Activated CD8-positive, alpha-beta T cell treated with anti-CD3 and anti-CD28 coated beads for 36 hours (primary cell): Measurements from ENCODE around the gene CHST15. TPM values are rescaled to one million over a fixed set of nuclear protein-coding genes. Genes with fewer than 3 reads are reported as not detected.

Experiments
- ATAC-seq: fragments of 200-7000 bp; cut with Tn5 transposase; one replicate; pipeline ENCODE4 v1.10.0; 2021; ENCODE audit warnings: mild to moderate bottlenecking, moderate library complexity
- CTCF ChIA-PET: fragments of 350-600 bp; sonication (Branson Sonifier 250); formaldehyde crosslinking; loops from one replicate; lab custom pipeline; 2021; ENCODE audit warnings: antibody characterized with exemption; lab: Charles Lee
- POLR2A ChIA-PET: fragments of 350-600 bp; sonication (Branson Sonifier 250); formaldehyde crosslinking; loops from one replicate; lab custom pipeline; 2021; ENCODE audit warnings: antibody characterized with exemption; lab: Charles Lee
- DNase-seq: peaks from one replicate; pipeline ENCODE4 v3.0.0-alpha.2; 2020
- H3K27ac Mint-ChIP-seq: one replicate; pipeline ENCODE4 v1.8.0; 2021; ENCODE audit warnings: mild to moderate bottlenecking, mixed read lengths
- H3K27me3 Mint-ChIP-seq: one replicate; pipeline ENCODE4 v1.8.0; 2021; ENCODE audit warnings: mixed read lengths
- H3K36me3 Mint-ChIP-seq: one replicate; pipeline ENCODE4 v1.8.0; 2021; ENCODE audit warnings: low read depth, mixed read lengths
- H3K4me1 Mint-ChIP-seq: one replicate; pipeline ENCODE4 v1.8.0; 2021; ENCODE audit warnings: low read depth, mixed read lengths
- H3K4me3 Mint-ChIP-seq: one replicate; pipeline ENCODE4 v1.8.0; 2021; ENCODE audit warnings: mild to moderate bottlenecking, moderate library complexity, mixed read lengths
- H3K9me3 Mint-ChIP-seq: one replicate; pipeline ENCODE4 v1.8.0; 2021; ENCODE audit warnings: mixed read lengths
- intact Hi-C: fragments of 100-400 bp; cut with micrococcal nuclease; formaldehyde crosslinking; loops from one replicate; pipeline ENCODE4 v1.10.0; 2022
- total RNA-seq, 2 experiments: library from RNA; stranded (reverse); gene quantifications; one replicate each; pipeline ENCODE4 v1.2.3, GENCODE V29; 2021
- TF ChIP-seq, protein P1 (sequence below): fragments of 200-600 bp; IDR thresholded peaks from one replicate; pipeline ENCODE4 v1.8.0; 2022; ENCODE audit warnings: antibody characterized with exemption, mild to moderate bottlenecking

The CHST15 gene
- total RNA-seq, 2 experiments from 2014 or later, result 0.36 to 0.81 TPM

DNA sequence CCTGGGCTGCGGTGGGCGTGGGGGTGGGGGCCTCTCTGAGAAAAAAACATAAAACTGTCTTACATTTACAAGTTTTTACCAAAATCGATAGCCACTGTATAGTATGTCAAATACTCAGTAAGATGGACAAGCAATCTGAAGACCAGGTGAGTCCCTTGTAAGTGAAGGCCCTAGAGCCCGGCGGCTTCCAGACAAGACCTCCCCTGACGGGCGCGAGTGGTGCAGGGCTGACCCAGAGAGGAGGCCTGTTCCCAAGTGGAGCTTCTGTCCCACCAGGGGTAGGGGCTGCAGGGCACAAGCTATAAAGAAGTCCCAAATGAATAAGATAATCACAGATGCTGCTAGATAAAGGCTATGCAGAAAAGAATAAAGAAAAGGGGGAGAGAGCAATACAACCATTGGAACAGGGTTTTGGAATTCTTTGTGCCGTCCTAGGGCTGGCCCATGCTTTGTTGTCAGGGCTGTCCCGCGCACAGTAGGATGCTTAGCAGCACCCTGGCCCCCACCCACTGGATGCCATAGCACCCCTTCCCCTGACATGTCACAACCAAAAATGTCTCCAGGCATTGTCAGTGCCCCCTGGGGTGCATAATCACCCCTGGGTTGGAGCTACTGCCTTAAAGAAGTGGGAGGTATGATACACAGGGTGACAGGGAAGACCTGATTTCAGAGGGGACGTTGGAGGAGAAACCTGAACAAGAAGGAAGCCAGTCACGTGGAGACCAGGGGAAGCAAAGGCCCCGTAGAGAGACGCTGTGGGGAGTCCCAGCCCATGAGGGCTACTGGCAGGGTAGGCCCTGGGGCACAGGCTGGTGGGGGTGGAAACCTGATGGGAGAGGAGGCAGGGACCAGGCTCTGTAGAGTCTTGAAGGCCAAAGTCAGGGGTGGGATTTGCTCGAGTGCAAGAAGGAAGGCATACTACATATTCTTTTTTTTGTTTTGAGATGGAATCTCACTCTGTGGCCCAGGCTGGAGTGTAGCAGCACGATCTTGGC lies 43.1 kb downstream of the CHST15 start:
- CTCF ChIA-PET, result no interaction called here
- intact Hi-C loops, result no loop called here

DNA sequence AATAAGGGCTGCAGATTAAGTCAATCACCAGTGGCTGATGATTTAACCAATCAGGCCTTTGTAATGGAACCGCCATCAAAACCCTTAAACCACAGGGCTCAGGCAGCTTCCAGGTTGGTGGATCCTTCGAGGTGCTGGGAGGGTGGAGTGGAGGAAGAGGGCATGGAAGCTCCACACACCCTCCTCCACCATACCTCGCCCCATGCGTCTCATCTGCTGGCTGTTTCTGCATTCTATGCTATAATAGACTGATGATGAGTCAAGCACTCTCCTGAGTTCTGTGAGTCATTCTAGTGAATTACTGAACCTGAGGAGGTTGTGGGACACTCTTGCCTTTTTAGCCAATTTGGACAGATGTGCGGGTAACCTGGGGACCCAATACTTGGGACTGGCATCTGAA lies 43.9 kb downstream of the CHST15 start:
- ChIA-PET POLR2A (no interaction called here), CTCF (no interaction called here)
- no peak overlapping the region for H3K4me3 Mint-ChIP-seq
- DNase-seq (no peak), ATAC-seq (no peak)
- no peaks in the 10 kb centered on the region for H3K4me1 Mint-ChIP-seq
- intact Hi-C loops, result no loop called here
- H3K27me3 Mint-ChIP-seq, result no peaks in the 10 kb centered on the region
- H3K27ac Mint-ChIP-seq, result no peak overlapping the region
- peaks cover 6% of the 10 kb centered on the region for H3K9me3 Mint-ChIP-seq
- TF ChIP-seq, protein P1, sequence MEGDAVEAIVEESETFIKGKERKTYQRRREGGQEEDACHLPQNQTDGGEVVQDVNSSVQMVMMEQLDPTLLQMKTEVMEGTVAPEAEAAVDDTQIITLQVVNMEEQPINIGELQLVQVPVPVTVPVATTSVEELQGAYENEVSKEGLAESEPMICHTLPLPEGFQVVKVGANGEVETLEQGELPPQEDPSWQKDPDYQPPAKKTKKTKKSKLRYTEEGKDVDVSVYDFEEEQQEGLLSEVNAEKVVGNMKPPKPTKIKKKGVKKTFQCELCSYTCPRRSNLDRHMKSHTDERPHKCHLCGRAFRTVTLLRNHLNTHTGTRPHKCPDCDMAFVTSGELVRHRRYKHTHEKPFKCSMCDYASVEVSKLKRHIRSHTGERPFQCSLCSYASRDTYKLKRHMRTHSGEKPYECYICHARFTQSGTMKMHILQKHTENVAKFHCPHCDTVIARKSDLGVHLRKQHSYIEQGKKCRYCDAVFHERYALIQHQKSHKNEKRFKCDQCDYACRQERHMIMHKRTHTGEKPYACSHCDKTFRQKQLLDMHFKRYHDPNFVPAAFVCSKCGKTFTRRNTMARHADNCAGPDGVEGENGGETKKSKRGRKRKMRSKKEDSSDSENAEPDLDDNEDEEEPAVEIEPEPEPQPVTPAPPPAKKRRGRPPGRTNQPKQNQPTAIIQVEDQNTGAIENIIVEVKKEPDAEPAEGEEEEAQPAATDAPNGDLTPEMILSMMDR, result no peak
- H3K36me3 Mint-ChIP-seq, result no peaks in the 10 kb centered on the region

More for the DNA sequence above, 43.1 kb downstream of the CHST15 start:
- Mint-ChIP-seq H3K36me3 (no peaks in the 10 kb centered on the region), H3K27ac (no peak overlapping the region), H3K4me1 (no peaks in the 10 kb centered on the region), H3K27me3 (no peaks in the 10 kb centered on the region), H3K9me3 (peaks cover 6% of the 10 kb centered on the region), H3K4me3 (no peak overlapping the region)
- TF ChIP-seq, protein P1, result no peak
- POLR2A ChIA-PET, result no interaction called here
- ATAC-seq (no peak), DNase-seq (no peak)

DNA sequence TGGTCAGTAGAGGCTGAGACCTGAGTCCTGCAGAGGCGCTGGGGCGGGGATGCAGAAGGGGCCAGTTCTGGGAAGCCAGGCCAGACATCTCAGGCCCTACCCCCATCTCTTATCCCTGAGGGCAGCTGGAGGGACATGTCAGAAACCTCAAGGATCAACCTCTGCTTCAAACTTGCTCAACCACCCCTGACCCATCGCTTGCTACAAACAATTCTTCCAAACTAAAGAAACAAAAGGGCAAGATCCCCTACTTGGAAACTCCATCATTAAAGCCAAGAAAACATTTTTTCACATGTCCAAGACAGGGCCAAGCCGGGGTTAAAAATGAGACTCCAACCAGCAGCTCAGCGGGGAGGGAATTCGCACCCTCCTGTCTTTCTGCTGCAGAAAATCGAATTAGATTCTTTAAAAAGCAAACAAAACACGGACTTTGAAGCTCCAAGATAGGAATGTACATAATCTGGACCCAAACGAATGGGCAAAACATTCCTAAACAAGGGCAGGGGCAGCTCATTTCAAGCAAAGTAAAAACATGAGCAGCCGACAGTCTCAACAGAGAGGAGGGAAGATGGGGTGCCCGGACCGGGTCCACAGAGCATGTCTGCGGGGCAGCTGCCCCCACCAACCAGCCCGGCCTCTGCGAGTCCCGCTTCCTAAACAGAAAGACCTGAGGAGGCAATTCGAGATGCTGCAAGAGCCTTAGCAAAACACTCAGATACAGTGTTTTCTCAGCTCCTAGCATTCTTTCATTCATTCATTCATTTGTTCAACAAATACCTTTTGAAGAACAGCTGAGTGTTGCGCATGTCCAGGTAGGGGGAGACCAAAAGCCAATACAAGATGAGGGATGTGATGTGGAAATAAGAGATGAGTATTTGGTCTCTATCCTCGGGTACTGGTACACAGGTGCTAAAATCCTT lies 44.8 kb downstream of the CHST15 start:
- peaks cover under 1% of the 10 kb centered on the region for H3K4me1 Mint-ChIP-seq
- ChIA-PET POLR2A (no interaction called here), CTCF (no interaction called here)
- no peaks in the 10 kb centered on the region for H3K36me3 Mint-ChIP-seq
- H3K4me3 Mint-ChIP-seq, result no peak overlapping the region
- intact Hi-C loops, result no loop called here
- H3K27me3 Mint-ChIP-seq, result no peaks in the 10 kb centered on the region
- no peak for ATAC-seq
- peaks cover 6% of the 10 kb centered on the region for H3K9me3 Mint-ChIP-seq
- H3K27ac Mint-ChIP-seq, result no peak overlapping the region
- DNase-seq, result no peak
- TF ChIP-seq, protein P1, result no peak

DNA sequence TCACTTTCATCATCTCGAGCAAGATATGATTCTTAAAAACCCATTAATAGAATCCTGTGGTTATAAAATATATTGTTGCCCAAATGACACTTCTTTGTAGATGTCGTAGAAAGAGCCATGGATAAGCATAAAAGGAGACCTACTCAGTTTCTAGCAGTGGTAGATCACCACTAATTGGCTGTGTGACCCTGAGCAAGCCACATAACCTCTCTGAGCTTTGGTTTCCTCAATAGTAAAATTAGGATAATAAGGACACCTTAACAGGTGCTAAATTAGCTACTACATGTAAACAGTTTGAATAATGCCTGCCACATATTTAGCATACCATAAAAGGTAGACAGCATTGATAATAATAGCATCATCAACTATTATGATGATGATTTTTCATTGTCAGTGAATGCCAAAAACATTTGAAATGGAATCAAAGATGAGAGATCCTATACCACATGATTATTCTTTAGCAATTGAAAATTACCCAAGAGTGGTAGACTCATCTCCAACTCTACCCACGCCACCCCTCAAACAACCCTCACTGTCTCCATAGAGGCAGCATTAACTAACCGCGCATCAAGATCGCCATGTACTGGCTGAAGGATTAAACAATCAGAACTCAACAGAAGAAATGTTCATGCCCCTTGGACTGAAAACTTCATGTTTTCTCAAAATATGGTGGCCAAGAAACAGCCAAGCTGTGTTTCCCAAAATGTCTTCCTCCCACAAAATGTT lies 45.8 kb downstream of the CHST15 start:
- Mint-ChIP-seq H3K27ac (no peak overlapping the region), H3K4me3 (no peak overlapping the region), H3K36me3 (no peaks in the 10 kb centered on the region), H3K4me1 (peaks cover 11% of the 10 kb centered on the region), H3K27me3 (no peaks in the 10 kb centered on the region), H3K9me3 (peaks cover 6% of the 10 kb centered on the region)
- TF ChIP-seq, protein P1, result no peak
- no peak for ATAC-seq
- DNase-seq, result no peak
- ChIA-PET POLR2A (no interaction called here), CTCF (no interaction called here)
- intact Hi-C loops, result no loop called here
